KOPT-K1 (cell line): ENCODE data around the gene AKAP10.
"Not testable (repeated sequence)": the region's sequence is repeated elsewhere in the genome, so short reads cannot be mapped to it uniquely, and the experiment has no call there.

Source experiments
- H3K27ac ChIP-seq: fragments of 200-600 bp; sonication (generic); 2 replicates; pipeline ENCODE4 v1.5.1; 2016; ENCODE audit warnings: antibody characterized with exemption, mild to moderate bottlenecking, low read depth, low read length; ENCODE audit not compliant: poor library complexity, severe bottlenecking
- H3K36me3 ChIP-seq: fragments of 200-600 bp; sonication (generic); 2 replicates; pipeline ENCODE4 v1.5.1; 2017; ENCODE audit warnings: antibody characterized with exemption, mild to moderate bottlenecking, low read length, moderate library complexity; ENCODE audit not compliant: insufficient read depth
- H3K9me3 ChIP-seq: fragments of 200-600 bp; sonication (generic); 2 replicates; pipeline ENCODE4 v1.5.1; 2017; ENCODE audit warnings: antibody characterized with exemption, low read length, mild to moderate bottlenecking; ENCODE audit not compliant: insufficient read depth, poor library complexity, severe bottlenecking

The AKAP10 gene

DNA sequence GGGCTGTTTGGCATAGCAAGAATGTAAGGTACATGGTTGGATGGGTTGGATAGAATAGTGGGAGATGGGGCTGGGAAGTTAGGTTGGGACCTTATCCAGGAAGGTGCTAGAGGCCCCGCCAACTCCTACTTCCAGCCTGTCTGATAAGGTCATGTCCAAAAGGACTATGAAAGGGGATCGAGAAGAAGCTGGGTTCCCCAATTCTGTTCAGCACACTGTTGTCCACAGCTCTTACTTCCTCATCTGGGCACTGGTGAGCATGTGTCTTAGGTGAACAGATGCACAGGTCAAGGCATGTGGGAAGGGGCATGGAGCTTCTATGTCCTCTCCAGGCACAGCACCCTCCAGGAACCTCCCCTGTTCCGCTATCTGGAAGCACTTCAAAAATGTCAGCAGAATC lies 104.3 kb downstream of the AKAP10 start:
- Histone ChIP-seq H3K36me3 (no peaks in the 10 kb centered on the region), H3K27ac (no peak overlapping the region)

DNA sequence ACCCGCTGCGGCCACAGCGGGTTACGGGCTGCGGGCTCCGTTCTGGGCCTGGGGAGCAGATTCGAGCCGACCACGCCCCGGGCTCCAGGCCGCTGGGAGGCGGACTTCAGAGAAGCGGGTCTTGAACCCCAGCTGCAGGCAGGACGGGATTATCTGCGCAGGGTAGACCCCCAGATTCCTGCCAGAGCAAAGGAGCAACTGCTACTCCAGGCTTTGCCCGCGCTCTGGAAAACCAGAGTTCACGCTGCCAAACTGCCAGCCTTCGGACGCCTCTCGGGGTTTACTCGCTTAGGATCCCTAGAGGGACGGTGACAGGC lies 109.6 kb downstream of the AKAP10 start:
- Histone ChIP-seq H3K36me3 (no peaks in the 10 kb centered on the region), H3K9me3 (peaks cover 17% of the 10 kb centered on the region), H3K27ac (no peak overlapping the region)

More for the DNA sequence above, 104.3 kb downstream of the AKAP10 start:
- peaks cover 5% of the 10 kb centered on the region for H3K9me3 ChIP-seq

DNA sequence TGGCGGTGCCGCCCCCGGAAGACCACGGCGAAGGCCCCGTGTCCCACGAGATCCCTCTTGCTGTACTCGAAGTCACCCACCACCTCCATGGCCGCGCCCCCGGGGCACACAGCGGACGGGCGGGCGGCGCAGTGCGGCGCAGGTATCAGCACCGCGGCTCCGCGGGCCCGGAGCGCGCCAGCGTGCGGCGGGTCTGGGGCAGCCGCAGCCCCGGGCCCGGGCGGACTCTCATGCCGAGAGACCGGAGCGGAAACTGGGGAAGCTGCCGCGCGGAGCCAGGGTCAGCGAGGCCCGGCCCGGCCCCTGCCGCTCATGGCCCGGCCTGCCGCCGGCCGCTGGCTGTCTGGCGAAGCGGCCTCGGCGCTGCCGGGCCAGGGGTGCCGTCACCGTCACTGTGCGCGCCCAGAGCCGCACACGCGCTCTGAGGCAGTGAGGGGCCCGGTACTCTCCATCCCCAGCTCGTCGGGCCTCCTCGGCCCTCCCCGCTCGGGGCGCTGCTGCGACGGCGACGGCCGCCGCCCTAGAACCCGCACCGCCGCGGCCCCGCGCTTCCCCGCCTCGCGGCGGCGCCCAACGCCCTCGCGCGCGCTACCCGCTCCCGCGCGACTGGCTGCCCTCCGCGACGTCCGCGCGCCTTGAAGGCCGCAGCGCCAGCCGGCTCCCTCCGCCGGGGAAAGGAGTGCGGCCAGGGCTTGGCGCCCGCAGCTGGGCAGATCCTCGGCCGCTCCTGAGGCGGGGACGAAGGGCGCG lies 110.1 kb downstream of the AKAP10 start, which contains the start of gene ULK2:
TSS of gene ULK2 (minus strand) at position 608 of the 750 bp plus-strand sequence. CDS start at position 89, 519 bp downstream.
- Histone ChIP-seq H3K27ac (no peak within 1 kb of the TSS), H3K9me3 (peaks cover 17% of the 10 kb centered on the region), H3K36me3 (no peaks in the 10 kb centered on the region)

DNA sequence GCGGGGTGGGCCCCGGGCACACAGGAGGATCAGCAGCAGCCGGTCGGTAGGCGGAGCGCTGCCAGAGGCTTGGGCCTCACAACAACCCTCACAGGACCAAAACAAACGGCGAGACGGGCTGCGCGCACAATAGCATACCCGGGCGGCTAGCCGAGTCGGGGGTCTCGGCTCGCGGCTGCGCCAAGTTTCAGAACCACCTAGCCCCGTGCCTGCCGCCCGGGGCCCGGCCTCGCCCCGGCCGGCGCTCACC lies 110.6 kb downstream of the AKAP10 start:
- Histone ChIP-seq H3K36me3 (no peaks in the 10 kb centered on the region), H3K27ac (no peak overlapping the region)

DNA sequence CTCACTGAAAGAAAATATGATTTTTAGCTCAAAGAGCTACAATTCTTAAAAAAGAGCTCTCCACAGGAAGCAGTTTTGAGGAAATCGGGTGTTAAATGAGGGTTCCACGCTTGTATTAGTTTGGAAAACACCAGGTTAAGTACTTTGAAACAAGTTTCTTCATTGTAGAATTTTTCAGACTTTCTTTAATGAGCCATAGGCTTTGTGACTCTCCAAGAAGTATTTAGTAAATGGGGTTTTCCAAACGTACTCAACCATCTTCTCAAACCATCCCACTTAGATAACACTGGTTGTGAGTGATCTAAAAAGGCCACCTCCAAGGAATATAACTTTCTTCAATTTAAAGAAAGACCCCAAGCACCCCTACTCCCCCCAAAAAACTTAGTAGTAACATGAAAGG lies 112.6 kb downstream of the AKAP10 start:
- H3K36me3 ChIP-seq: no peaks in the 10 kb centered on the region
- no peak overlapping the region for H3K27ac ChIP-seq
- H3K9me3 ChIP-seq: peaks cover 17% of the 10 kb centered on the region

More for the DNA sequence above, 110.6 kb downstream of the AKAP10 start:
- H3K9me3 ChIP-seq: peaks cover 17% of the 10 kb centered on the region

DNA sequence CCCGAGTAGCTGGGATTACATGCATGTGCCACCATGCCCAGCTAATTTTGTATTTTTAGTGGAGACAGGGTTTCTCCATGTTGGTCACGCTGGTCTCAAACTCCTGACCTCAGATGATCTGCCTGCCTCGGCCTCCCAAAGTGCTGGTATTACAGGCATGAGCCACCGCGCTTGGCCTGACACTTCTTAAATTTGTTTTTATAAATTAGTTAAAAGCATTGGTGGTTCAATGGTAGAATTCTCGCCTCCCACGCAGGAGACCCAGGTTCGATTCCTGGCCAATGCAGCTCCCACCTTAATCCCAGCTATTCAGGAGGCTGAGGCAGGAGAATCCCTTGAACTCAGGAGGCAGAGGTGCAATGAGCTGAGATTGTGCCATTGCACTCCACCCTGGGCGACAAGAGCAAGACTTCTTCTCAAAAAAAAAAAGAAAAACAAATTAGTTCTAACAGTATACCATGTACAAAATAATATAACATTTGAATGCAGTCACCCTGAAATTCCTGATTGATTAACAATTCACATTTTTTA lies 116.9 kb downstream of the AKAP10 start:
- not testable (repeated sequence) for H3K27ac ChIP-seq, H3K36me3 ChIP-seq, H3K9me3 ChIP-seq

DNA sequence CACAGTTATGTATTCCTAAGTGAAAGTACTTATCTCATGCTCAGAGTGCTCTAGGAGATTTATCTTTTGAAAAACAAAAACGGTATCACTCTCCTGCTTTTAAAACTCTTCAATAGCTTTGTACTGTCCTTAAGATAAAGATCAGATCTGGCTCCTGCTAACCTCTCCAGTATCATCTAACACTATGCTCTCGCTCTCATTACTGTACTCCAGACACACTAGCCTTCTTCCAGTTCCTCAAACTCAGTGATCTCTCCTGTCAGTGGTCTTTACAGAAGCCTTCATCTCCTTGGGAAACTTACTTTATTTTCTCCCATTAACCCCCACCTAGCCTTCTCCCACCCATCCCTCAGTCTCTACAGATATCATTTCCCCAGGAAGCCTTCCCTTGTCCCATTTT lies 120.0 kb downstream of the AKAP10 start:
- Histone ChIP-seq H3K36me3 (no peaks in the 10 kb centered on the region), H3K27ac (no peak overlapping the region), H3K9me3 (no peaks in the 10 kb centered on the region)
